MM.1S (cell line): ENCODE data around the gene L3MBTL3.

Source experiments
- CTCF ChIP-seq: fragments of 300-600 bp; sonication (generic); IDR thresholded peaks from 2 replicates; pipeline ENCODE4 v1.5.1; 2016; ENCODE audit warnings: antibody characterized with exemption, low read length, mixed read lengths
- EZH2 ChIP-seq: fragments of 300-600 bp; sonication (generic); optimal IDR thresholded peaks from 2 replicates; pipeline ENCODE3; 2017; ENCODE audit warnings: low read depth, mild to moderate bottlenecking, antibody characterized with exemption, low read length, mixed read lengths

GRCh38 chr6:130185658-130186057 is 167.3 kb downstream of the L3MBTL3 start:
- TF ChIP-seq EZH2 = no peak
- no peak for TF ChIP-seq CTCF
